Activated naive CD8-positive, alpha-beta T cell treated with anti-CD3 and anti-CD28 coated beads, Interleukin-2, amount 50 U/mL, for 24 hours (primary cell): ENCODE measurements around the gene HAP1.
A peak's percentile ranks its signal among the peaks of the same experiment; 100 is the strongest.
"Not testable (repeated sequence)": the region's sequence is repeated elsewhere in the genome, so short reads cannot be mapped to it uniquely, and the experiment has no call there.

ENCODE experiments used
- ATAC-seq: fragments of 150-1000 bp; cut with Tn5 transposase; one replicate; pipeline ENCODE4 v1.10.0; 2021
- DNase-seq: peaks from one replicate; pipeline ENCODE4 v3.0.0; 2021
- H3K27ac Mint-ChIP-seq: one replicate; pipeline ENCODE4 v1.8.0; 2021; ENCODE audit warnings: mild to moderate bottlenecking, mixed read lengths
- H3K27me3 Mint-ChIP-seq: one replicate; pipeline ENCODE4 v1.8.0; 2021; ENCODE audit warnings: mixed read lengths
- H3K36me3 Mint-ChIP-seq: one replicate; pipeline ENCODE4 v1.8.0; 2021; ENCODE audit warnings: low read depth, mixed read lengths
- H3K4me1 Mint-ChIP-seq: one replicate; pipeline ENCODE4 v1.8.0; 2021; ENCODE audit warnings: mixed read lengths
- H3K4me3 Mint-ChIP-seq: one replicate; pipeline ENCODE4 v1.8.0; 2021; ENCODE audit warnings: mild to moderate bottlenecking, moderate library complexity, mixed read lengths
- H3K9me3 Mint-ChIP-seq: one replicate; pipeline ENCODE4 v1.8.0; 2021; ENCODE audit warnings: mixed read lengths

Gene HAP1

DNA sequence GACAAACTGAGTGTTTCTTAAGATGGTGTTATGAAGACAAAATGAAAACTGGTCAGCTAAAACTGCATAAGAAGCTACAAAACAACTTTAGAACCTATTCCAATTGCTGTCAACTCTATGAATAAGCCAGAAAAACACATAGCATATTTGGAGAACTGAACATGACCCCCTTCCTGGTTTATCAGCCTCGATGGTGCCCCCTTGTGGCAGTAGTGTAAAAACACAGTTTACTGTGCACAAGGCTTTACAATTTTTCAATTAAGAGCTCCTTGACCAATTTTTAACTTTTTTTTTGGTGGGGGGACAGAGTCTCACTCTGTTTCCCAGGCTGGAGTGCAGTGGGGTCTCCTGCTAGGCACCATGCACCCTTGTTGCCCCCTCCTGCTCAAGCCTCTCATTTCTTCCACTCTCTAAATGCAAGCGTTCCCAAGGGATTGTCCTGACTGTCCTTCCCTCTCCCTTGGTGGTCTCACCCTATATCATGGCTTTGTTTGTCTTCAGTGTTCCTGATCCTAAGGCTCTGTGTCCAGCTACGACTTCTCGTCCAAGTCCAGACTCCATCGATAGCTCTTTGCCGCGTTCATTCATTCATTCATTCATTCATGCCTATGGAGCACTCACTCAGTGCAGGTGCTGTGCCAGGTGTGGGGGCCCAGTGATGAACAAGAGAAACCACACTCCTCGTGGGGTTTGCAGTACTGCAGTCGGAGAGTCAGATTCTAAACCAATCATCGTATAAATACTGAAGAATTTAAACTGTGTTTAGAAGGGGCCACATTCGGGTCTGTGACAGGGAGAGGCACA is 38.3 kb downstream of the HAP1 start:
- Mint-ChIP-seq H3K4me3 (no peak overlapping the region), H3K4me1 (peaks cover 19% of the 10 kb centered on the region), H3K27ac (peak overlapping the region; percentile 3), H3K9me3 (no peaks in the 10 kb centered on the region), H3K27me3 (no peaks in the 10 kb centered on the region), H3K36me3 (peaks cover 34% of the 10 kb centered on the region)
- ATAC-seq: peak; percentile 45
- DNase-seq: peak; percentile 80

GRCh38 chr17:41695134-41695661 is 39.2 kb downstream of the HAP1 start:
- H3K9me3 Mint-ChIP-seq: no peaks in the 10 kb centered on the region
- DNase-seq: no peak
- no peak overlapping the region for H3K4me3 Mint-ChIP-seq
- no peaks in the 10 kb centered on the region for H3K27me3 Mint-ChIP-seq
- no peak overlapping the region for H3K27ac Mint-ChIP-seq
- no peak for ATAC-seq
- H3K36me3 Mint-ChIP-seq: peaks cover 43% of the 10 kb centered on the region
- peaks cover 28% of the 10 kb centered on the region for H3K4me1 Mint-ChIP-seq

DNA sequence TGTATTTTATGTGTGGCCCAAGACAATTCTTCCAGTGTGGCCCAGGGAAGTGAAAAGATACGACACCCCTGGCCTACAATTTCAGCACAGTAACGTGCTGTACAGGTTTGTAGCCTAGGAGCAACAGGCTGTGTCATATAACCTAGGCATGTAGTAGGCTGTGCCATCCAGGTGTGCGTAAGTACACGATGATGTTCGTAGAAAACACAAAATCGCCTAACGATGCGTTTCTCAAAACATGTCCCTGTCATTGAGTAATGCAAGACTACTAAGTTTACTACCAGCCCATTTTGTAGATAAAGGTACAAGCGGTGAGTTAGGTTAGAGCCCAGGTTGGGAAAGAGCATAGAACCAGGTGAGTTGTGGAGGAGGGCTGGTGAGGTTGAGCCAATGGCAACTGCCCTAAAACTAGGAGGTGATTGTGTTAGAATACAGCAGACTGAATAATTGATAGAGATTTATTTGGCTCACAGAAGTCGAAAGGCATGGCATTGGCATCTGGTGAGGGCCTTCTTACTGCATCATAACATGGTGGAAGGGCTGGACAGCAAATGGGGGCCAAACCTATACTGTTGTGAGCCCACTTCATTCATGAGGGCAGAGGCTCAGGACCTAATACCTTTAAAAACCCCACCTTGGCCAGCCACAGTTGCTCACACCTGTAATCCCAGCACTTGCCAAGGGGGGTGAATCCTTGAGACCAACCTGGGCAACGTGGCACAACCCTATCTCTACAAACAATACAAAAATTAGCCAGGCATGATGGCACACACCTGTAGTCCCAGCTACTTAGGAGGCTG is 41.5 kb downstream of the HAP1 start:
- Mint-ChIP-seq H3K27ac (peak overlapping the region; percentile 24), H3K4me3 (peak overlapping the region; percentile 30), H3K27me3 (no peaks in the 10 kb centered on the region), H3K4me1 (peaks cover 38% of the 10 kb centered on the region), H3K36me3 (peaks cover 57% of the 10 kb centered on the region), H3K9me3 (no peaks in the 10 kb centered on the region)
- ATAC-seq (no peak), DNase-seq (no peak)

DNA sequence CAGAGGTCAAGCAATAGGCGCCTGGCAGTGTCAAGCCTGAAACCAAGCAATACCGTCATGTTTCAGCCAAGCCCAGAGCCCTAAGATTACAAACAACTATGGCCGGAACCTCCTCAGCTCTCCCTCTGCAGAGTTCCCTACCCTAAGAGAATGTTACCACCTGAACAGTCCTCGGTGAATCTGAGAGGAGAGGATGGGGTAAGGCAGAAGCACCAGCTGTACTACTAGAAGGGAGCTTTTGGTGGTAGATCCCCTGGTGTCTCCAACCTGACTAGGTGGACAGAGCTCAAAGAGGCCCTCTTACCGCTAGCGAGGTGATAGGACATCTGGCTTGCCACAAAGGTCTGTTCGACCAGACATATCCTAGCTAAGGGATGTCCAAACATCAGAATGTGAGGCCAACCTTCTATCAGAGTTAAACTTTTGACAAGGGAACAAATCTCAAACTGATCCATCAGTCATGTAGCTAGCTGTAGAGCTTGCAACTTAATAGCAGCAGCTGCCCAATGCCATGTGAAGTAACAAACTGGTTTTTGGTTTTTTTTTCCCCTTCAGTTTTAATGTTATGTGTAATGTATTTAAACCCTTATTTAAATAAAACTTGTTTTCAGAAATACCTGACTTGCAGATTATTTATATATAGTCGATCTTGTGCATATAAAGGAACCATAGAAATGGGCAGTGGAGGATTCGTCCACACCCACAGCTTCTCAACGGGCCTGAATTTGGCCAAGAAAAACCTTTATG is 43.2 kb downstream of the HAP1 start:
- no peaks in the 10 kb centered on the region for H3K9me3 Mint-ChIP-seq
- peaks cover 57% of the 10 kb centered on the region for H3K36me3 Mint-ChIP-seq
- peak overlapping the region; percentile 94 for H3K4me3 Mint-ChIP-seq
- ATAC-seq (no peak), DNase-seq (no peak)
- H3K4me1 Mint-ChIP-seq: peaks cover 45% of the 10 kb centered on the region
- H3K27me3 Mint-ChIP-seq: no peaks in the 10 kb centered on the region
- peak overlapping the region; percentile 94 for H3K27ac Mint-ChIP-seq

DNA sequence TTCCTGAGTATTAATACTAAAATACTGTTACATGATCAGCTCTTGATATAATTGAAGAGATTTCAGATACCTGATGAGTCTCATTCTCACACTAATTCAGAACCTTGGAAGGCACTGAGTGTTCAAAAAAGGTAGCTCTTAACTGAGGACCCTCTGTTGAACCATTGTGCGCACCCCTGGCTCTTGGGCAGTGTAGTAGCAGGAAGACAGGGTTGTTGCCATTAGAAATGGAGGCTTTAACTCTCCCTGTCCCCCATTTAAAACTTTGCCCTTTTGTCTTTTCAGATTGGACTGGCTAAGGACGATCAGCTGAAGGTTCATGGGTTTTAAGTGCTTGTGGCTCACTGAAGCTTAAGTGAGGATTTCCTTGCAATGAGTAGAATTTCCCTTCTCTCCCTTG is 43.9 kb downstream of the HAP1 start:
- peaks cover 56% of the 10 kb centered on the region for H3K36me3 Mint-ChIP-seq
- peak overlapping the region; percentile 94 for H3K27ac Mint-ChIP-seq

GRCh38 chr17:41689497-41690299 is 44.7 kb downstream of the HAP1 start:
- no peaks in the 10 kb centered on the region for H3K27me3 Mint-ChIP-seq
- DNase-seq: peak; percentile 60

More for the DNA sequence above, 43.9 kb downstream of the HAP1 start:
- Mint-ChIP-seq H3K4me3 (peak overlapping the region; percentile 94), H3K9me3 (no peaks in the 10 kb centered on the region), H3K27me3 (no peaks in the 10 kb centered on the region), H3K4me1 (peaks cover 41% of the 10 kb centered on the region)
- ATAC-seq (no peak), DNase-seq (no peak)

GRCh38 chr17:41688641-41689496 is 45.6 kb downstream of the HAP1 start, which contains the start of gene EIF1:
TSS of gene EIF1 (plus strand) at chr17:41688885. CDS start at chr17:41689039, 154 bp downstream.
- Mint-ChIP-seq H3K4me3 (peak within 1 kb of the TSS; percentile 94), H3K9me3 (no peaks in the 10 kb centered on the region), H3K4me1 (peaks cover 41% of the 10 kb centered on the region), H3K27ac (peak within 1 kb of the TSS; percentile 94), H3K27me3 (no peaks in the 10 kb centered on the region), H3K36me3 (peaks cover 49% of the 10 kb centered on the region)
- DNase-seq: peak; percentile 100
- ATAC-seq: peak; percentile 79

More at GRCh38 chr17:41689497-41690299, 44.7 kb downstream of the HAP1 start:
- Mint-ChIP-seq H3K4me3 (peak overlapping the region; percentile 94), H3K36me3 (peaks cover 53% of the 10 kb centered on the region), H3K27ac (peak overlapping the region; percentile 94), H3K4me1 (peaks cover 41% of the 10 kb centered on the region), H3K9me3 (no peaks in the 10 kb centered on the region)
- no peak for ATAC-seq

DNA sequence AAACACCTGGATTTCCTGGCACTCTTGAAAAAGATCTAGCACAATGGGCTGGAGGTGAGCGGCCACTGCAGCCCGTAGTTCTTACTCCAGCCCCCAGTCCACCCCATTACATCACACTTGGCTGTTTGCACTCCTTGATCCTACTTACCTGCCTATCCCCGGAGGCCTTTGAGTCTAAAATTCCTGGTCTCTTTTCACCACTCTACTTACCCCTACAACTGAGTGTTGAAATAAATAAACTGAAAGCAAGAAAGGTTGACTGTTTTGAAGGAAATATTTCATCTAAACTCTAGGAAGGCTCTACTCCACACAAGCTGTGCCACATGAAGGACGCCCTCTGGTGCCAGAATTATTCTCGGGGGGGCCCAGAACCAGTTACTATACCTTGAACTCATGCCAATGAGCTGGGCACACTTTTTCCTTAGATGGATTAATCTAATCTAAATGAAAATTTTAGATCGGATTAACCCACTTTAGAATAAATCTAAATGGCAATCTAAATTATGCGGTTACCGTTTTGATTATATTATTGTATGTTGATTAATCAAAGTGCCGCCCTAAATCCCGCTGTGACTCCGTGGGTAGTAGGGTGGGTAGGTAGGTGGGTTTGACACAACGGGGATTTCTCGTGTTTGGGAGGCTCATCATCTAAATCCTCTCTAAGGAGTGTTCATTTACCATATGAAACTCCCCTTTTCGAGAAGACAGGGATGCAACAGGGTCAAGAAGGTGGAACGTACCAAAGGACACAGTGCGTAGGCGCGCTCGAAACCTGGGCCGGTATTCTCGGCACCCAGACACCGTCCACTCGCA is 46.4 kb downstream of the HAP1 start:
- DNase-seq (peak; percentile 65), ATAC-seq (no peak)
- Mint-ChIP-seq H3K27ac (peak overlapping the region; percentile 94), H3K4me1 (peaks cover 41% of the 10 kb centered on the region), H3K9me3 (no peaks in the 10 kb centered on the region), H3K36me3 (peaks cover 43% of the 10 kb centered on the region), H3K4me3 (peak overlapping the region; percentile 94), H3K27me3 (no peaks in the 10 kb centered on the region)

GRCh38 chr17:41686281-41686680 is 48.2 kb downstream of the HAP1 start:
- peaks cover 28% of the 10 kb centered on the region for H3K4me1 Mint-ChIP-seq
- no peak overlapping the region for H3K4me3 Mint-ChIP-seq
- no peak for DNase-seq
- peaks cover 25% of the 10 kb centered on the region for H3K36me3 Mint-ChIP-seq
- no peaks in the 10 kb centered on the region for H3K9me3 Mint-ChIP-seq
- ATAC-seq: no peak
- no peaks in the 10 kb centered on the region for H3K27me3 Mint-ChIP-seq
- no peak overlapping the region for H3K27ac Mint-ChIP-seq

- Mint-ChIP-seq H3K36me3 (peaks cover 20% of the 10 kb centered on the region), H3K4me1 (peaks cover 23% of the 10 kb centered on the region)
- not testable (repeated sequence) for H3K27ac Mint-ChIP-seq, H3K9me3 Mint-ChIP-seq, H3K4me3 Mint-ChIP-seq, DNase-seq, ATAC-seq, H3K27me3 Mint-ChIP-seq
These were observed 48.7 kb downstream of the HAP1 start for GRCh38 chr17:41685753-41686152.

- no peaks in the 10 kb centered on the region for H3K9me3 Mint-ChIP-seq
- H3K4me3 Mint-ChIP-seq: no peak overlapping the region
- ATAC-seq (no peak), DNase-seq (no peak)
- no peak overlapping the region for H3K27ac Mint-ChIP-seq
- H3K4me1 Mint-ChIP-seq: peaks cover 25% of the 10 kb centered on the region
- no peaks in the 10 kb centered on the region for H3K27me3 Mint-ChIP-seq
- H3K36me3 Mint-ChIP-seq: peaks cover 3% of the 10 kb centered on the region
These were observed 50.4 kb downstream of the HAP1 start for GRCh38 chr17:41684035-41684434.

DNA sequence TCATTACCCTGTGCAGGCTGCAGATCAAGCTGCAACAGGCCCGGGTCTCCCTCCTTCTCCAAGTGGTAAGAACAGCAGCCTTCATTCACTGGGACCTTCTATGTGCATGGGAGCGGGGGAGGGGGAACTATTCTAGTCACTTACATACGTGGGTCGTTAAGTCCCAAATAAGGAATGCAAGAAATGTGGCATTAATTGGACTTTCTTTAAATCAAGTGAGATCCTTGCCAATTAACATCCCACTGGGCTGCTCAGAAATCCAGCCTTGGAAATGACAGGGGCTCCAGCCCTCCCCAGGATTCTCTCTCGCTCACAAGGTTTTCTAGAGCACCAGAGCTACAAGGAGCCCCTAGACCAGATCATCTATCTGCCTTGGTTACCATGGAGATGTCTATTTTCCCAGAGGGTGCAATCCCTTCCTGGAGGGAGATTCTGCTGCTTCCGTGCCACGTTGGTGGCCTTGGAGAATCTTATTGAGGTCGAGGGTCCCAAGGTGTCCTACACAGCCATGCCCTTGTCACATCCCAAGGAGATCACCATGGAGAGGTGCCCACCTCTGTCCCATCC is 50.9 kb downstream of the HAP1 start:
- H3K27ac Mint-ChIP-seq: no peak overlapping the region
- H3K27me3 Mint-ChIP-seq: no peaks in the 10 kb centered on the region
- DNase-seq (no peak), ATAC-seq (no peak)
- no peaks in the 10 kb centered on the region for H3K9me3 Mint-ChIP-seq
- H3K4me1 Mint-ChIP-seq: peaks cover 30% of the 10 kb centered on the region
- peaks cover under 1% of the 10 kb centered on the region for H3K36me3 Mint-ChIP-seq
- no peak overlapping the region for H3K4me3 Mint-ChIP-seq
